H1 (cell line): ENCODE results near the gene CUL9. TPM values are rescaled to one million over a fixed set of nuclear protein-coding genes. Genes with fewer than 3 reads are reported as not detected.

ENCODE experiments used
- CTCF ChIA-PET: fragments of 300-600 bp; sonication (Branson Sonifier 250); formaldehyde crosslinking; loops from one replicate; lab custom pipeline; 2021; ENCODE audit not compliant: partially characterized antibody; lab: Charles Lee
- POLR2A ChIA-PET: fragments of 300-600 bp; sonication (Branson Sonifier 250); formaldehyde crosslinking; loops from one replicate; lab custom pipeline; 2021; ENCODE audit warnings: inconsistent platforms; ENCODE audit not compliant: partially characterized antibody; lab: Charles Lee
- DNase-seq, 2 experiments: peaks; one replicate each; pipeline versions ENCODE4 v3.0.0 to v3.0.0-alpha.2; 2010 to 2022; ENCODE audit warnings: low spot score in 2 of 2, low read depth in 1 of 2, mixed read lengths in 1 of 2
- FAIRE-seq: peaks from 2 replicates; lab custom pipeline; 2011; peaks lifted over from hg19 to GRCh38; lab: Jason Lieb, UNC
- H2AFZ ChIP-seq: 2 replicates; pipeline ENCODE4 v1.8.1; 2012; ENCODE audit warnings: low read length, inconsistent platforms
- H2AK5ac ChIP-seq: 2 replicates; pipeline ENCODE4 v1.6.1; 2013; ENCODE audit warnings: low read depth, low read length
- H2BK120ac ChIP-seq: replicated peaks from 2 replicates; pipeline ENCODE3; 2013; ENCODE audit warnings: low read depth, low read length, inconsistent platforms
- H2BK12ac ChIP-seq: 2 replicates; pipeline ENCODE4 v1.6.1; 2013; ENCODE audit warnings: low read depth, low read length
- H2BK15ac ChIP-seq: 2 replicates; pipeline ENCODE4 v1.6.1; 2013; ENCODE audit warnings: low read length
- H2BK20ac ChIP-seq: 2 replicates; pipeline ENCODE4 v1.6.1; 2013; ENCODE audit warnings: low read length
- H2BK5ac ChIP-seq: 2 replicates; pipeline ENCODE4 v1.6.1; 2013; ENCODE audit warnings: low read depth, low read length
- H3K14ac ChIP-seq: 2 replicates; pipeline ENCODE4 v1.6.1; 2013; ENCODE audit warnings: inconsistent platforms; ENCODE audit not compliant: insufficient read length
- H3K18ac ChIP-seq: 2 replicates; pipeline ENCODE4 v1.6.1; 2013; ENCODE audit warnings: low read length; ENCODE audit errors: extremely low read depth
- H3K23ac ChIP-seq: 2 replicates; pipeline ENCODE4 v1.6.1; 2013; ENCODE audit warnings: inconsistent platforms; ENCODE audit not compliant: insufficient read length
- H3K23me2 ChIP-seq: 2 replicates; pipeline ENCODE4 v1.6.1; 2013; ENCODE audit warnings: low read depth, low read length
- H3K27ac ChIP-seq: 2 replicates; pipeline ENCODE4 v1.6.1; 2011; ENCODE audit warnings: low read depth, low read length, inconsistent platforms
- H3K27me3 ChIP-seq, 4 experiments: replicated peaks in 1 of 4; 1 replicate in 1 of 4; 2 replicates in 3 of 4; pipeline versions ENCODE4 v1.6.1 to v1.8.1; 2011 to 2013; ENCODE audit warnings: low read length in 3 of 4, mild to moderate bottlenecking in 3 of 4, inconsistent platforms in 2 of 4, mixed read lengths in 2 of 4, moderate library complexity in 1 of 4; ENCODE audit not compliant: control insufficient read depth in 3 of 4, insufficient read depth in 3 of 4; ENCODE audit errors: extremely low read depth in 1 of 4
- H3K36me3 ChIP-seq, 4 experiments: 2 replicates each; pipeline versions ENCODE4 v1.6.1 to v1.8.1; 2011 to 2013; ENCODE audit warnings: mild to moderate bottlenecking in 4 of 4, low read length in 3 of 4, moderate library complexity in 2 of 4, control low read depth in 1 of 4, inconsistent platforms in 1 of 4; ENCODE audit not compliant: insufficient read depth in 4 of 4, control insufficient read depth in 2 of 4
- H3K4ac ChIP-seq: replicated peaks from 2 replicates; pipeline ENCODE3; 2013; ENCODE audit warnings: low read length, low read depth, mixed read lengths, inconsistent platforms; ENCODE audit not compliant: insufficient read length
- H3K4me1 ChIP-seq, 4 experiments: replicated peaks in 1 of 4; 1 replicate in 1 of 4; 2 replicates in 3 of 4; pipeline versions ENCODE4 v1.6.1 to v1.8.1; 2011 to 2013; ENCODE audit warnings: low read length in 3 of 4, inconsistent platforms in 2 of 4, mixed read lengths in 1 of 4; ENCODE audit not compliant: insufficient read depth in 4 of 4, control insufficient read depth in 3 of 4
- H3K4me2 ChIP-seq, 2 experiments: 2 replicates each; pipeline versions ENCODE4 v1.6.1 to v1.8.1; 2011 to 2013; ENCODE audit warnings: low read depth in 2 of 2, low read length in 2 of 2, control low read depth in 1 of 2, inconsistent platforms in 1 of 2, mild to moderate bottlenecking in 1 of 2; ENCODE audit not compliant: insufficient read depth in 1 of 2
- H3K4me3 ChIP-seq, 4 experiments: fragments of 200-600, 300-600 bp in 1 of 4; sonication (generic), shearing (Covaris generic), sonication (Bioruptor Twin) in 1 of 4; 2 replicates each; pipeline versions ENCODE4 v1.5.1 to v1.8.1; 2011 to 2016; ENCODE audit warnings: low read length in 4 of 4, low read depth in 3 of 4, control low read depth in 2 of 4, inconsistent platforms in 2 of 4, mild to moderate bottlenecking in 2 of 4, mixed read lengths in 1 of 4, moderate library complexity in 1 of 4; ENCODE audit not compliant: insufficient read depth in 2 of 4; ENCODE audit errors: extremely low read depth in 1 of 4
- H3K56ac ChIP-seq: replicated peaks from 2 replicates; pipeline ENCODE3; 2013; ENCODE audit warnings: low read depth, mild to moderate bottlenecking, mixed read lengths, low read length, inconsistent platforms; ENCODE audit not compliant: insufficient read length
- H3K79me1 ChIP-seq: 2 replicates; pipeline ENCODE4 v1.6.1; 2013; ENCODE audit warnings: low read depth, low read length, control low read depth
- H3K79me2 ChIP-seq, 2 experiments: 2 replicates each; pipeline versions ENCODE4 v1.6.1 to v1.8.1; 2012 to 2013; ENCODE audit warnings: low read length in 2 of 2, mild to moderate bottlenecking in 2 of 2, inconsistent platforms in 1 of 2; ENCODE audit not compliant: insufficient read depth in 2 of 2, control insufficient read depth in 1 of 2
- H3K9ac ChIP-seq, 4 experiments: replicated peaks in 1 of 4; 1 replicate in 1 of 4; 2 replicates in 3 of 4; pipeline versions ENCODE4 v1.6.1 to v1.8.1; 2011 to 2013; ENCODE audit warnings: low read depth in 3 of 4, low read length in 3 of 4, control low read depth in 2 of 4, mild to moderate bottlenecking in 2 of 4, moderate library complexity in 2 of 4, inconsistent platforms in 1 of 4; ENCODE audit errors: extremely low read depth in 1 of 4
- H3K9me3 ChIP-seq, 2 experiments: 2 replicates each; pipeline versions ENCODE4 v1.6.1 to v1.8.1; 2012 to 2013; ENCODE audit warnings: mild to moderate bottlenecking in 2 of 2, moderate library complexity in 2 of 2, control low read depth in 1 of 2, inconsistent platforms in 1 of 2, low read depth in 1 of 2, low read length in 1 of 2, mixed read lengths in 1 of 2; ENCODE audit not compliant: insufficient read depth in 2 of 2
- H4K20me1 ChIP-seq, 2 experiments: replicated peaks in 1 of 2; 2 replicates each; pipeline versions ENCODE3 to v1.8.1; 2011 to 2013; ENCODE audit warnings: inconsistent platforms in 2 of 2, low read length in 2 of 2, mild to moderate bottlenecking in 1 of 2; ENCODE audit not compliant: insufficient read depth in 2 of 2, control insufficient read depth in 1 of 2
- H4K5ac ChIP-seq: 2 replicates; pipeline ENCODE4 v1.6.1; 2013; ENCODE audit warnings: low read length, low read depth, mixed read lengths, inconsistent platforms; ENCODE audit not compliant: insufficient read length
- H4K8ac ChIP-seq: 2 replicates; pipeline ENCODE4 v1.8.0; 2013; ENCODE audit warnings: mild to moderate bottlenecking, moderate library complexity, low read length, inconsistent platforms; ENCODE audit not compliant: insufficient read depth; ENCODE audit errors: extremely low read depth
- H4K91ac ChIP-seq: replicated peaks from 2 replicates; pipeline ENCODE3; 2013; ENCODE audit warnings: low read length, mixed read lengths, inconsistent platforms; ENCODE audit not compliant: insufficient read length
- ASH2L ChIP-seq: fragments of 200-600, 300-600 bp; sonication (generic); IDR thresholded peaks from one replicate; pipeline ENCODE4 v1.7.1; 2017; ENCODE audit warnings: low read length
- BRCA1 ChIP-seq: IDR thresholded peaks from 2 replicates; pipeline ENCODE4 v1.6.1; 2012; ENCODE audit warnings: low read depth, low read length, improper control_type of control experiment
- CREB1 ChIP-seq: IDR thresholded peaks from 2 replicates; pipeline ENCODE4 v1.6.1; 2012; ENCODE audit warnings: inconsistent platforms
- E2F6 ChIP-seq: IDR thresholded peaks from 2 replicates; pipeline ENCODE4 v1.6.1; 2012; ENCODE audit warnings: inconsistent platforms
- JUND ChIP-seq: IDR thresholded peaks from 2 replicates; pipeline ENCODE4 v1.6.1; 2011; ENCODE audit warnings: mild to moderate bottlenecking, improper control_type of control experiment, low read length
- MAFK ChIP-seq: IDR thresholded peaks from 2 replicates; pipeline ENCODE4 v1.6.1; 2012; ENCODE audit warnings: low read depth, mild to moderate bottlenecking, improper control_type of control experiment, low read length
- RNF2 ChIP-seq: fragments of 200-900, 300-1000 bp; sonication (generic); IDR thresholded peaks from 2 replicates; pipeline ENCODE4 v1.7.1; 2016; ENCODE audit warnings: borderline replicate concordance, low read depth, mild to moderate bottlenecking, antibody characterized with exemption, low read length; ENCODE audit not compliant: poor library complexity, severe bottlenecking; ENCODE audit errors: missing control alignments
- RXRA ChIP-seq: IDR thresholded peaks from 2 replicates; pipeline ENCODE4 v1.6.1; 2011; ENCODE audit warnings: low read depth, mild to moderate bottlenecking, low read length, moderate library complexity; ENCODE audit not compliant: insufficient read depth
- SAP30 ChIP-seq: fragments of 300-600 bp; sonication (generic); IDR thresholded peaks from 2 replicates; pipeline ENCODE4 v1.7.1; 2012; ENCODE audit warnings: low read length, moderate library complexity, mild to moderate bottlenecking, inconsistent platforms; ENCODE audit not compliant: insufficient read depth, insufficient replicate concordance
- SP1 ChIP-seq: IDR thresholded peaks from 2 replicates; pipeline ENCODE4 v1.6.1; 2011; ENCODE audit warnings: low read depth, low read length
- SRF ChIP-seq: IDR thresholded peaks from 2 replicates; pipeline ENCODE4 v1.6.1; 2011; ENCODE audit warnings: mild to moderate bottlenecking, low read depth, low read length, moderate library complexity
- TCF12 ChIP-seq: IDR thresholded peaks from 2 replicates; pipeline ENCODE4 v1.6.1; 2011; ENCODE audit warnings: low read depth, mild to moderate bottlenecking, low read length
- TEAD4 ChIP-seq: IDR thresholded peaks from 2 replicates; pipeline ENCODE4 v1.6.1; 2012; ENCODE audit warnings: low read depth, low read length, inconsistent platforms, mixed read lengths
- YY1 ChIP-seq: IDR thresholded peaks from 2 replicates; pipeline ENCODE4 v1.6.1; 2011; ENCODE audit warnings: low read depth, mild to moderate bottlenecking, low read length
- ZNF274 ChIP-seq: IDR thresholded peaks from 2 replicates; pipeline ENCODE4 v1.7.0; 2012; ENCODE audit warnings: low read length, borderline replicate concordance; ENCODE audit errors: extremely low read depth
- WGBS, 2 experiments: shearing (Covaris generic) in 1 of 2; methylation state at CpG; one replicate each; pipeline versions ENCODE4 v1.1.6 to v1.1.7; 2013 to 2015; ENCODE audit warnings: low lambda C conversion rate in 2 of 2, mixed read lengths in 2 of 2, inconsistent platforms in 1 of 2, low coverage in 1 of 2, missing lambda C conversion rate in 1 of 2; ENCODE audit not compliant: insufficient replicate concordance in 2 of 2, insufficient coverage in 1 of 2, insufficient read length in 1 of 2; ENCODE audit errors: extremely low coverage in 1 of 2, missing lambda C conversion rate in 1 of 2; 5-methylcytosine and 5-hydroxymethylcytosine counted together
- polyA plus RNA-seq, 7 experiments: library from polyadenylated mRNA; depleted of rRNA in 3 of 7; stranded (reverse) in 5 of 7; unstranded in 2 of 7; fragments of >200 nt in 5 of 7; fragments of 200-250 nt in 2 of 7; gene quantifications; 1 replicate in 5 of 7; 2 replicates in 1 of 7; 4 replicates in 1 of 7; pipeline versions ENCODE4 v1.2.1 to v1.2.3, GENCODE V29; 2011 to 2013; ENCODE audit warnings: missing spikeins in 2 of 7, mixed read lengths in 2 of 7
- total RNA-seq: library from RNA; stranded (reverse); fragmentation: NEBNext Ultra II Directional; extraction: Animal tissue kit (Norgen Biotek cat#: 25700); gene quantifications from 2 replicates; pipeline ENCODE4 v1.2.1, GENCODE V29; 2021

Gene CUL9
- total and polyA plus RNA-seq, 2 of the 8 experiments (the other 6 are each of a cell fraction or from before 2014, with no cell fraction given) = 7.7 to 9.8 TPM

- H4K20me1 ChIP-seq = no peaks in the 10 kb centered on the region
- peaks cover 2% of the 10 kb centered on the region; the same call in 1 of the 2 replicates for H3K23me2 ChIP-seq
- H3K9ac ChIP-seq = no peak overlapping the region
- WGBS, 2 experiments = 88% methylated on average over 7 of the region's 7 CpGs; no CpG with 5 or more reads in 1 of the 2 experiments
- H3K79me1 ChIP-seq = no peaks in the 10 kb centered on the region
- no peak overlapping the region for H2AK5ac ChIP-seq
- no peak overlapping the region for H2BK5ac ChIP-seq
- no peaks in the 10 kb centered on the region; a peak in 1 of 7 replicates for H3K27me3 ChIP-seq
- no peaks in the 10 kb centered on the region for H3K4me1 ChIP-seq
- no peak overlapping the region for H2AFZ ChIP-seq
- FAIRE-seq (no peak), DNase-seq (no peak)
- H3K18ac ChIP-seq = no peak overlapping the region
- CTCF ChIA-PET = interaction anchor here (1.1 kb wide), 1 partner anchor 121 kb away, joined by 3 read pairs; the partner anchor contains the start of gene CRIP3
- no peak overlapping the region for H3K14ac ChIP-seq
- POLR2A ChIA-PET = interaction anchor here (1.0 to 1.4 kb wide), 2 partner anchors 16 to 25 kb away, joined by 3 to 6 read pairs; no protein-coding TSS in a partner anchor
- H3K23ac ChIP-seq = no peak overlapping the region
- H2BK120ac ChIP-seq = no peak overlapping the region
- H3K4me3 ChIP-seq = no peak overlapping the region
- H3K27ac ChIP-seq = no peak overlapping the region
- no peaks in the 10 kb centered on the region for H3K79me2 ChIP-seq
- H2BK20ac ChIP-seq = no peak overlapping the region
- no peak overlapping the region for H3K4me2 ChIP-seq
- H2BK12ac ChIP-seq = no peak overlapping the region
- no peak overlapping the region for H3K56ac ChIP-seq
- no peak overlapping the region for H2BK15ac ChIP-seq
- no peak overlapping the region for H4K8ac ChIP-seq
- H4K91ac ChIP-seq = no peak overlapping the region
- H3K4ac ChIP-seq = no peak overlapping the region
- H4K5ac ChIP-seq = no peak overlapping the region
- H3K36me3 ChIP-seq = peaks cover 0 to 3% (median 0%) of the 10 kb centered on the region in 4 experiments; a peak in 1 of 8 replicates
- H3K9me3 ChIP-seq = no peaks in the 10 kb centered on the region
- no peak for TF ChIP-seq RXRA
- no peak for TF ChIP-seq SP1
- TF ChIP-seq E2F6 = no peak
- TF ChIP-seq JUND = no peak
- no peak for TF ChIP-seq RNF2
- no peak for TF ChIP-seq ASH2L
- TF ChIP-seq SAP30 = no peak
- TF ChIP-seq SRF = no peak
- TF ChIP-seq BRCA1 = no peak
- no peak for TF ChIP-seq TCF12
- no peak for TF ChIP-seq ZNF274
- TF ChIP-seq YY1 = no peak
- TF ChIP-seq MAFK = no peak
- no peak for TF ChIP-seq CREB1
- no peak for TF ChIP-seq TEAD4
Observed at GRCh38 chr6:43187821-43188220, 5.8 kb downstream of the CUL9 start.
